ENCODE results near the gene ANKRD63.

The ANKRD63 gene

DNA sequence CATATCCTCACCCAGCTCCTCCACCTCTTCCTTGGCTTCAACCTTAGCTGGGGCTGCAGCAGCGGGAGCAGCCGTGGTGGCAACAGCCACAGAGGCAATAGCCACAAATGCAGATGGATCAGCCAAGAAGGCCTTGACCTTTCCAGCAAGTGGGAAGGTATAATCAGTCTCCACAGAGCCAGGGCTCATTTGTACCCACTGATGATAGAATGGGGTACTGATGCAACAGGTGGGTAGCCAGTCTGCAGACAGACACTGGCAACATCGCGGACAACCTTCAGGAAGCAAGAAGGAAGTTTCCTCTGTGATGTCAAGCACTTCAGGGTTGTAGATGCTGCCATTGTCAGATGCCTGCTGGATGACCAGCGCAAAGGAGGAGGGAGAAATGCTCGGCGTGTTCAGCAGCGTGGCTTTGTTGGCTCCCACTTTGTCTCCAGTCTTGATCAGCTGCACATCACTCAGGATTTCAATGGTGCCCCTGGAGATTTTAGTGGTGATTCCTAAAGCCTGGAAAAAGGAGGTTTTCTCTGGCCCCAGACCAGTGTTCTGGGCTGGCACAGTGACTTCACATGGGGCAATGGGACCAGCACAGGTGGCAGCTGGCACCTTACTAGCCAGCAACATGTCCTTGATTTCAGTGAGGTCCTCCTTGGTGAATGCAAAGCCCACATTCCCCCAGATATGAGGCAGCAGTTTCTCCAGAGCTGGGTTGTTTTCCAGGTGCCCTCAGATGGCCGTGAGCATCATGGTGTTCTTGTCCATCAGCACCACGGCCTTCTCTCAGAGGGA is 29.7 kb upstream of the ANKRD63 start:
- peaks cover 14% of the 10 kb centered on the region for H3K4me1 ChIP-seq (ENCODE audit: insufficient read depth, insufficient read length)
- DNase-seq (ENCODE audit: low read depth, low spot score) = no peak
- H3K9me3 ChIP-seq (ENCODE audit: insufficient read depth, low read length) = no peaks in the 10 kb centered on the region
- H3K4me3 ChIP-seq (ENCODE audit: insufficient read length, low read depth) = no peak overlapping the region
- H3K9ac ChIP-seq (ENCODE audit: insufficient read length, low read depth) = no peak overlapping the region
- H3K27me3 ChIP-seq (ENCODE audit: insufficient read depth, insufficient read length) = peaks cover 4% of the 10 kb centered on the region
- H3K36me3 ChIP-seq (ENCODE audit: insufficient read depth, insufficient read length, low read length) = no peaks in the 10 kb centered on the region
- TF ChIP-seq YY1 (IDR thresholded peaks at IDR 0.05; ENCODE audit: insufficient read depth, insufficient read length) (no peak), ZNF274 (IDR thresholded peaks at IDR 0.05; ENCODE audit: low read depth, low read length) (no peak), SUZ12 (IDR thresholded peaks at IDR 0.05; ENCODE audit: extremely low read depth, insufficient read depth, insufficient read length) (no peak)

DNA sequence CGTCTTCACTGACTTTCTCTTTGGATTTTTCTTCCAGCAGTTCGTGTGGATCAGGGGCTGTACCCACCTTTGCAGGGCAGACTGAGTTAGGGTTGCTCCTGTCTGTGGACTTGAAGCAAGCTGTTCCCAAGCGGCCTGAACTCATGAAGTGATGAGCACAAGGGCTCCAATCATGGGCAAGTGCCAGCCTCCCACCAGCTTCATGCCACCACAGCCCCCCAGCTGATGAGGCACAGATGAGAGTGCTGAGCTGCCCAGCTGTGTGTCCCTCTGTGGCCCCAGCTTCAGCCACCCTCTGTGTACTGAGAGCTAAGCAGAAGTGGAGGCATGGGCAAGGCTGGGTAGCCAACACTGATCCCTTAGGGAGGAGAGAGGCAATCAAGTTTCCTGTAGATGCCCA is 28.1 kb upstream of the ANKRD63 start:
- Histone ChIP-seq H3K27me3 (ENCODE audit: insufficient read depth, insufficient read length) (peaks cover 4% of the 10 kb centered on the region), H3K9ac (ENCODE audit: insufficient read length, low read depth) (no peak overlapping the region), H3K9me3 (ENCODE audit: insufficient read depth, low read length) (no peaks in the 10 kb centered on the region), H3K4me3 (ENCODE audit: insufficient read length, low read depth) (no peak overlapping the region), H3K4me1 (ENCODE audit: insufficient read depth, insufficient read length) (peaks cover 28% of the 10 kb centered on the region), H3K36me3 (ENCODE audit: insufficient read depth, insufficient read length, low read length) (no peaks in the 10 kb centered on the region)
- TF ChIP-seq SUZ12 (IDR thresholded peaks at IDR 0.05; ENCODE audit: extremely low read depth, insufficient read depth, insufficient read length) = no peak
- no peak for TF ChIP-seq YY1 (IDR thresholded peaks at IDR 0.05; ENCODE audit: insufficient read depth, insufficient read length)
- TF ChIP-seq ZNF274 (IDR thresholded peaks at IDR 0.05; ENCODE audit: low read depth, low read length) = no peak
- DNase-seq (ENCODE audit: low read depth, low spot score) = no peak

DNA sequence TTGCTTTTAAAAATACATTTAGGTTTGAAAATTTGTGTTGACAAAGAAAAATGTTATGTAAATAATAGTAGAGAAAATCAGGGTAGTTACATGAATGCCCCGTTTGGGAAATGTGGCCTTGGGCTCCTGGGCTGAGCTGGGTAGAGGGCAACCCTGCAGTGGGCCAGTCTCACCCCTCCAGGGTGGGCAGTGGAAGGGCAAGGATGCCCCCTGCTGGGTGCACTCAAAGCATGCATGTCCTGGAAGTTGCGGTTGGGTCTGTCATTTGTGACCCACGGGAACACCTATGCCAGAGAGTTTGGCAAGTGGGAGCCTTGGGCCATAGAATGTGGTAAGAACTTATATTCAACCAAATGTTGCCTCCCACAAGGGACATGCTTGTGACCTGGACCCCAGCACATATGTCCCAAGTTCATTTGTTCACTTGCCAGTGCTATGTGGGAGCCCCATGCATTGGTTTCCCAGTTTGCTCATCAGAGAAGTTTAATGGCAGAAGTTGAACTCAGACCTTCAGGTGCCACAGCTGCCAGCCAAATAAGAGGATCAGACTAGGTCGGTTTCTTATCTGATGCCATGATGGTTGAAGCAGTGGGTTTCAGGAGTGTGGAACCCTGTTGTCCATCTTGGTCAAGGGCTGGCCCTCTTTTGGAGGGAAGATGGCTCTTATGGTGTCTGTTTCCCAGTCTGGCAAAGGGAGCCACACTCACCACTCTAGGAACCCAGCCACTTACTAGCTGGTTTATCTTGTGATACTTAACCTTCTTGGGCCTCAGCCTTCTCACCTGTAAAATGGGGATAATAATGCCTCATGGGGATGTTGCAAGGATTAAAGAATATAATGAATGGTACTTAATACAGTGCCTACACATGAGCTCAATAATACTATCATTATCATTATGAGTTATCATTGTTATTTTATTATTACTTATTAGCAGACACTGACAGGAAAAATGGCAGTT is 27.4 kb upstream of the ANKRD63 start:
- Histone ChIP-seq H3K36me3 (ENCODE audit: insufficient read depth, insufficient read length, low read length) (no peaks in the 10 kb centered on the region), H3K4me1 (ENCODE audit: insufficient read depth, insufficient read length) (peaks cover 28% of the 10 kb centered on the region), H3K9ac (ENCODE audit: insufficient read length, low read depth) (no peak overlapping the region), H3K27me3 (ENCODE audit: insufficient read depth, insufficient read length) (peaks cover 4% of the 10 kb centered on the region), H3K4me3 (ENCODE audit: insufficient read length, low read depth) (no peak overlapping the region), H3K9me3 (ENCODE audit: insufficient read depth, low read length) (no peaks in the 10 kb centered on the region)
- no peak for TF ChIP-seq SUZ12 (IDR thresholded peaks at IDR 0.05; ENCODE audit: extremely low read depth, insufficient read depth, insufficient read length)
- TF ChIP-seq ZNF274 (IDR thresholded peaks at IDR 0.05; ENCODE audit: low read depth, low read length) = no peak
- no peak for DNase-seq (ENCODE audit: low read depth, low spot score)

DNA sequence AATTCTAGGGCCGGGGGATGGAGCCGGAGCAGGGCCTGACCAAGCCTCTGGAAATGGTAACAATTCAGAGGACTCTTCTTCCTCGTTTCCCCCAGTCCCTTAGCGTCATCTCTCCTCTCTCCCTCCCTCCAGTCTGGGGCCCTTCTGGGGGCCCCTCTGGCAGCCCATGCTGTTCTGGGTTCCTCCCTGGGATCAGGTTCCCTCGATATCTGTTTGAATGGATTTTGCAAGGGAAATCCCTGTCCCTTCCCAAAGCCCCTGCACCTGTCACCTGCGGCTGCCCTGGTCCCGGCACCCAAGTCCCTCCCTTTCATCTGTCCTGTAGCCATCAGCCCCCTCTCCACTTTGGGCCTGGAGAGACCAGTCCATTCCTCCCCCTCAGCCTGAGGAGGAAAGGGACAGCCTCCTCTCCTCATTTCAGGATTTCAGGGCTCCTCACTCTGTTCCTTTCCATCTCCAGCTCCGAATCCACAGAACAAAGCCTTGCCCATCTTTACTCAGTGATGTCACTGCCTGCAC is 26.5 kb upstream of the ANKRD63 start:
- Histone ChIP-seq H3K27me3 (ENCODE audit: insufficient read depth, insufficient read length) (peaks cover 4% of the 10 kb centered on the region), H3K9ac (ENCODE audit: insufficient read length, low read depth) (no peak overlapping the region), H3K9me3 (ENCODE audit: insufficient read depth, low read length) (no peaks in the 10 kb centered on the region), H3K4me3 (ENCODE audit: insufficient read length, low read depth) (no peak overlapping the region), H3K36me3 (ENCODE audit: insufficient read depth, insufficient read length, low read length) (no peaks in the 10 kb centered on the region), H3K4me1 (ENCODE audit: insufficient read depth, insufficient read length) (peaks cover 28% of the 10 kb centered on the region)
- no peak for TF ChIP-seq ZNF274 (IDR thresholded peaks at IDR 0.05; ENCODE audit: low read depth, low read length)
- no peak for TF ChIP-seq YY1 (IDR thresholded peaks at IDR 0.05; ENCODE audit: insufficient read depth, insufficient read length)
- TF ChIP-seq SUZ12 (IDR thresholded peaks at IDR 0.05; ENCODE audit: extremely low read depth, insufficient read depth, insufficient read length) = no peak
- no peak for DNase-seq (ENCODE audit: low read depth, low spot score)

DNA sequence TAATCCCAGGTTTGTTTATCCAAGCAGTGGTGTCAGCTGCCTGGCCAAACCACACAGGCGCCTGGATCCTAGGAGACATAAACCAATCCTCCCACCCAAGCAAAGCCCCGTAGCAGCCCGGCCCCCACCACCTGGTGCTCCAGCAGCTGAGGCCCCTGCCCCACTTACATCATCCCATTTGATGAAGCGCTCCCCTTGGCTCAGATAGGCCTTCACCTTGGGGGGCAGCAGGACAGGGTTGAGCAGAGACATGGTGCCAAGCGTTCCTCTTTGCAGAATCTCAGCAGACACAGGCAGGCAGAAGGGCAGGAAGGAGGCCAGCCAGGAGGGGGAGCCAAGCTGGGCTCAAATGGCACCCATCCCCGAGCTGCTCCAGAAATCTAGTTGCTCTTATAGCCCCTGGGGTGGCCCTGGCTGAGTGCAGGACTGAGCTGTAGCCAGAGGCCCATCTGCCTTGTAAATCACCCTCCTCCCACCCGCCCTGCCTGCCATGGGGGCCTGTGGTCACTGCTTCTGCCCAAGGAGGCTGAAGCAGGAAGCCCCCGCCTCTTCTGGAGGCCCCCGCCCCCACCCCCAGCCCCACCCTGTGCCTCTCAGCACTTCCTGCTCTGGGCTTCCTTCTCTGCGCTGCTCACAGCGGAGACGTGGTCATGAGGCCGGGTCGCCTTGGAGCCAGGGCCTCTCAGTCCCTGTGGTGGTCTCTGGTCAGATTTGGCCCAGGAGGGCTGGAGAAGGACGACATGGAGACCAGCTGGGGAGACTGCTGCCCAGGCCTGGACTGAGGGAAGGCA is 24.8 kb upstream of the ANKRD63 start, which contains the start of gene PLCB2:
PLCB2 (minus strand) TSS at position 515 of the 791 bp plus-strand sequence; CDS start at position 252, 263 bp downstream.
- peaks cover 24% of the 10 kb centered on the region for H3K4me1 ChIP-seq (ENCODE audit: insufficient read depth, insufficient read length)
- no peak within 1 kb of the TSS for H3K4me3 ChIP-seq (ENCODE audit: insufficient read length, low read depth)
- no peak for DNase-seq (ENCODE audit: low read depth, low spot score)
- H3K9ac ChIP-seq (ENCODE audit: insufficient read length, low read depth) = peak within 1 kb of the TSS; percentile 64
- no peaks in the 10 kb centered on the region for H3K9me3 ChIP-seq (ENCODE audit: insufficient read depth, low read length)
- H3K27me3 ChIP-seq (ENCODE audit: insufficient read depth, insufficient read length) = peaks cover 4% of the 10 kb centered on the region
- no peaks in the 10 kb centered on the region for H3K36me3 ChIP-seq (ENCODE audit: insufficient read depth, insufficient read length, low read length)
- TF ChIP-seq ZNF274 (IDR thresholded peaks at IDR 0.05; ENCODE audit: low read depth, low read length) (no peak), SUZ12 (IDR thresholded peaks at IDR 0.05; ENCODE audit: extremely low read depth, insufficient read depth, insufficient read length) (no peak), YY1 (IDR thresholded peaks at IDR 0.05; ENCODE audit: insufficient read depth, insufficient read length) (no peak)

DNA sequence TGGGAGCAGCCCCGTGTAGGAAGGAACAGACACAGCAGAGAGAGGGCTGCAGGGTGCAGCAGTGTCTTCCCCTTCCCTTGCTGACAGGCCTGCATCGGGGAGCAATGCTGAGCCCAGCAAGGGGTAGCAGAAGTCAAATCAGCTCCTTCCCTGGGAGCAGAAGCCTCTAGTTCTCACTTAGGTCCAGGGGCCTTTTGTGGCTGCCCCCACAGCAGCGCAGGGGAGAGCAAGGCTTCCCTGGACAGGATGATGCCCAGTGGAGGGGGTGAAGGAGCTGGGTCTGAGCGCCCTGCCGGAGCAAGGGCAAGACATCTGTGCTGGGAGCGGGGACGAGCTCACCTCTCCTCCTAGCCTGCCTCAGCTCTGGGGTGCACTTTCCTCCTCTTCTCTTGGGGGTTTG is 24.0 kb upstream of the ANKRD63 start:
- no peaks in the 10 kb centered on the region for H3K36me3 ChIP-seq (ENCODE audit: insufficient read depth, insufficient read length, low read length)
- no peak for DNase-seq (ENCODE audit: low read depth, low spot score)
- no peaks in the 10 kb centered on the region for H3K9me3 ChIP-seq (ENCODE audit: insufficient read depth, low read length)
- TF ChIP-seq SUZ12 (IDR thresholded peaks at IDR 0.05; ENCODE audit: extremely low read depth, insufficient read depth, insufficient read length) = no peak
- TF ChIP-seq ZNF274 (IDR thresholded peaks at IDR 0.05; ENCODE audit: low read depth, low read length) = no peak
- peaks cover 31% of the 10 kb centered on the region for H3K4me1 ChIP-seq (ENCODE audit: insufficient read depth, insufficient read length)
- peak overlapping the region; percentile 64 for H3K9ac ChIP-seq (ENCODE audit: insufficient read length, low read depth)
- peaks cover 4% of the 10 kb centered on the region for H3K27me3 ChIP-seq (ENCODE audit: insufficient read depth, insufficient read length)
- no peak overlapping the region for H3K4me3 ChIP-seq (ENCODE audit: insufficient read length, low read depth)

Data from NT2/D1 (cell line).